HuH-7 (cell line): Measurements from ENCODE around the gene DPH2.

ENCODE experiments used
- DNase-seq: peaks from one replicate; pipeline ENCODE4 v3.0.0; 2011; ENCODE audit warnings: low spot score

DPH2 gene

GRCh38 chr1:43945674-43946235 lies 24.1 kb upstream of the DPH2 start:
- DNase-seq, result no peak

- DNase-seq, result peak; percentile 97
These were observed 23.4 kb upstream of the DPH2 start, which contains the start of gene IPO13 for GRCh38 chr1:43946236-43947060. Gene IPO13 (plus strand): TSS chr1:43946950. CDS start chr1:43947601, 651 bp downstream.

- no peak for DNase-seq
These were observed 22.5 kb upstream of the DPH2 start for GRCh38 chr1:43947061-43947873.

GRCh38 chr1:43947874-43948437 lies 21.9 kb upstream of the DPH2 start:
- DNase-seq, result no peak

GRCh38 chr1:43949678-43950077 lies 20.1 kb upstream of the DPH2 start:
- DNase-seq, result no peak

GRCh38 chr1:43951021-43951985 lies 18.5 kb upstream of the DPH2 start:
- no peak for DNase-seq

- no peak for DNase-seq
These were observed 17.0 kb upstream of the DPH2 start for GRCh38 chr1:43952731-43953346.

- DNase-seq, result no peak
These were observed 16.4 kb upstream of the DPH2 start for GRCh38 chr1:43953361-43953760.

GRCh38 chr1:43954036-43954435 lies 15.8 kb upstream of the DPH2 start:
- DNase-seq, result no peak

GRCh38 chr1:43956234-43956633 lies 13.6 kb upstream of the DPH2 start:
- DNase-seq, result no peak

GRCh38 chr1:43957407-43958040 lies 12.3 kb upstream of the DPH2 start:
- DNase-seq, result no peak

GRCh38 chr1:43958351-43959255 lies 11.2 kb upstream of the DPH2 start:
- no peak for DNase-seq

GRCh38 chr1:43960798-43961197 lies 9.0 kb upstream of the DPH2 start:
- no peak for DNase-seq

- DNase-seq, result no peak
These were observed 8.1 kb upstream of the DPH2 start for GRCh38 chr1:43961692-43962091.

- no peak for DNase-seq
These were observed 7.5 kb upstream of the DPH2 start for GRCh38 chr1:43962324-43962723.

- no peak for DNase-seq
These were observed 6.8 kb upstream of the DPH2 start for GRCh38 chr1:43963006-43963405.

GRCh38 chr1:43963890-43964289 lies 5.9 kb upstream of the DPH2 start:
- DNase-seq, result no peak

GRCh38 chr1:43965316-43965715 lies 4.5 kb upstream of the DPH2 start:
- DNase-seq, result no peak

GRCh38 chr1:43968348-43968948 lies 1.4 kb upstream of the DPH2 start:
- no peak for DNase-seq
